NCI-H2107 (cell line): Measurements from ENCODE around the gene HIBADH.
"Not testable (repeated sequence)": the region's sequence is repeated elsewhere in the genome, so short reads cannot be mapped to it uniquely, and the experiment has no call there.

Source experiments
- DNase-seq: peaks from one replicate; lab custom pipeline; 2025; lab: John Stamatoyannopoulos, UW

The HIBADH gene

GRCh38 chr7:27600247-27600646 is 62.4 kb downstream of the HIBADH start:
- no peak for DNase-seq

- DNase-seq, result no peak
These were observed 67.7 kb downstream of the HIBADH start for GRCh38 chr7:27595009-27595408.

GRCh38 chr7:27593226-27593625 is 69.5 kb downstream of the HIBADH start:
- DNase-seq, result no peak

GRCh38 chr7:27590416-27590815 is 72.3 kb downstream of the HIBADH start:
- no peak for DNase-seq

- no peak for DNase-seq
These were observed 75.3 kb downstream of the HIBADH start for GRCh38 chr7:27587429-27587828.

- peak; percentile 60 for DNase-seq
These were observed 75.9 kb downstream of the HIBADH start for GRCh38 chr7:27586825-27587224.

GRCh38 chr7:27585781-27586447 is 76.8 kb downstream of the HIBADH start:
- DNase-seq, result no peak

- DNase-seq, result no peak
These were observed 80.8 kb downstream of the HIBADH start for GRCh38 chr7:27581906-27582305.

- DNase-seq, result no peak
These were observed 81.6 kb downstream of the HIBADH start for GRCh38 chr7:27581119-27581518.

- DNase-seq, result no peak
These were observed 83.1 kb downstream of the HIBADH start for GRCh38 chr7:27579565-27579964.

GRCh38 chr7:27578169-27578568 is 84.5 kb downstream of the HIBADH start:
- not testable (repeated sequence) for DNase-seq

GRCh38 chr7:27576360-27576944 is 86.2 kb downstream of the HIBADH start:
- DNase-seq, result peak; percentile 9

GRCh38 chr7:27575613-27576012 is 87.1 kb downstream of the HIBADH start:
- no peak for DNase-seq

- DNase-seq, result no peak
These were observed 93.6 kb downstream of the HIBADH start for GRCh38 chr7:27569106-27569505.

GRCh38 chr7:27567266-27567665 is 95.4 kb downstream of the HIBADH start:
- no peak for DNase-seq

- no peak for DNase-seq
These were observed 97.7 kb downstream of the HIBADH start for GRCh38 chr7:27564881-27565482.

GRCh38 chr7:27560706-27561235 is 101.9 kb downstream of the HIBADH start:
- DNase-seq, result no peak

- no peak for DNase-seq
These were observed 107.0 kb downstream of the HIBADH start for GRCh38 chr7:27555670-27556069.

- DNase-seq, result no peak
These were observed 107.9 kb downstream of the HIBADH start for GRCh38 chr7:27554826-27555225.

GRCh38 chr7:27553273-27553672 is 109.4 kb downstream of the HIBADH start:
- no peak for DNase-seq

GRCh38 chr7:27551803-27552400 is 110.8 kb downstream of the HIBADH start:
- DNase-seq, result no peak

GRCh38 chr7:27549606-27550005 is 113.1 kb downstream of the HIBADH start:
- no peak for DNase-seq

- DNase-seq, result no peak
These were observed 114.4 kb downstream of the HIBADH start for GRCh38 chr7:27548304-27548703.
